Activated CD8-positive, alpha-beta memory T cell treated with anti-CD3 and anti-CD28 coated beads, Interleukin-2, amount 10 ng/mL, durations not matched to agents 7 days and 5 days (primary cell): ENCODE results near the gene SGCD. TPM values are rescaled to one million over a fixed set of nuclear protein-coding genes. Genes with fewer than 3 reads are reported as not detected.

ENCODE experiments used
- ATAC-seq: fragments of 150-1000 bp; cut with Tn5 transposase; one replicate; pipeline ENCODE4 v1.10.0; 2021; ENCODE audit warnings: moderate library complexity
- CTCF ChIA-PET: fragments of 350-600 bp; sonication (Branson Sonifier 250); formaldehyde crosslinking; loops from one replicate; lab custom pipeline; 2021; ENCODE audit warnings: antibody characterized with exemption; lab: Charles Lee
- DNase-seq: peaks from one replicate; pipeline ENCODE4 v3.0.0-alpha.2; 2020
- H3K27ac Mint-ChIP-seq: one replicate; pipeline ENCODE4 v1.8.0; 2021; ENCODE audit warnings: mild to moderate bottlenecking, mixed read lengths
- H3K27me3 Mint-ChIP-seq: one replicate; pipeline ENCODE4 v1.8.0; 2021; ENCODE audit warnings: mixed read lengths
- H3K36me3 Mint-ChIP-seq: one replicate; pipeline ENCODE4 v1.8.0; 2021; ENCODE audit warnings: mild to moderate bottlenecking, mixed read lengths
- H3K4me1 Mint-ChIP-seq: one replicate; pipeline ENCODE4 v1.8.0; 2021; ENCODE audit warnings: mixed read lengths
- H3K4me3 Mint-ChIP-seq: one replicate; pipeline ENCODE4 v1.8.0; 2021; ENCODE audit warnings: mild to moderate bottlenecking, moderate library complexity, mixed read lengths
- H3K9me3 Mint-ChIP-seq: one replicate; pipeline ENCODE4 v1.8.0; 2022; ENCODE audit warnings: low read depth, mixed read lengths
- total RNA-seq, 2 experiments: library from RNA; stranded (reverse); gene quantifications; one replicate each; pipeline ENCODE4 v1.2.3, GENCODE V29; 2021

Gene SGCD
- not detected for total RNA-seq

DNA sequence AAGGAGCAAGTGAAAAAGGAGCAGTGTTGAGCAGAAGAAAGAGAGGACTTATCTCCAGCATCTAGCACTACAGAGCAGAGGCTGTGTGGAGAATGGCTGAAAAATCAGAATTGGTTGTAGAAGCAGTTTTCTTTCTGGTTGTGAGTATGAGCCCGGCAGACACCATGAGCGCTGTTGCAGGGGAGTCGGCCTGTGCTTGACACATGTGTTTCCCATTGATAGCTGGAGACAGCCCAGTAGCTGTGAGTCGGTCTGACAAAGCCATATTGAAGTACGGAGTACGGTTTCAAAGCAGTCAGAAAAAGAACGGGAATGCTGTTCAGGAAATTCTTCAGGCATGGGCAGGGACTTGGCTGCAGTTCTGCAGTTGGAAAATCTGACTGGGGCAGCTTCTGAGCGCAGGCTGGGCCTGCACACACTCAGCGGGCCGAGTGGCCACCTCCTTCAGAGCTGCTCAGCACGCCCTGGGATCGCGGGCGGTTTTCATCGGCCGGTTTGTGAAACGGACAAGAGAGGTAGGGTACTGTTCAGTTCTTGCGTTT lies at the start of gene SGCD:
Gene SGCD, plus strand, starts transcription at position 447 of the 542 bp plus-strand sequence.
- ATAC-seq = no peak

GRCh38 chr5:156277290-156277689 lies 49.7 kb upstream of the SGCD start:
- Mint-ChIP-seq H3K27me3 (no peaks in the 10 kb centered on the region), H3K36me3 (no peaks in the 10 kb centered on the region), H3K27ac (no peak overlapping the region), H3K9me3 (no peaks in the 10 kb centered on the region), H3K4me1 (no peaks in the 10 kb centered on the region), H3K4me3 (no peak overlapping the region)
- DNase-seq (no peak), ATAC-seq (no peak)
- CTCF ChIA-PET = no interaction called here

More for the DNA sequence above, at the start of gene SGCD:
- H3K9me3 Mint-ChIP-seq = no peaks in the 10 kb centered on the region
- no peaks in the 10 kb centered on the region for H3K4me1 Mint-ChIP-seq
- H3K27ac Mint-ChIP-seq = no peak within 1 kb of the TSS
- CTCF ChIA-PET = no interaction called here
- DNase-seq = no peak
- no peak within 1 kb of the TSS for H3K4me3 Mint-ChIP-seq
- peaks cover 11% of the 10 kb centered on the region for H3K27me3 Mint-ChIP-seq
- no peaks in the 10 kb centered on the region for H3K36me3 Mint-ChIP-seq

GRCh38 chr5:156295431-156295830 lies 31.5 kb upstream of the SGCD start:
- CTCF ChIA-PET = no interaction called here
- Mint-ChIP-seq H3K9me3 (no peaks in the 10 kb centered on the region), H3K4me1 (no peaks in the 10 kb centered on the region), H3K27ac (no peak overlapping the region), H3K4me3 (no peak overlapping the region), H3K27me3 (no peaks in the 10 kb centered on the region), H3K36me3 (no peaks in the 10 kb centered on the region)
- ATAC-seq (no peak), DNase-seq (no peak)

- CTCF ChIA-PET = no interaction called here
- H3K9me3 Mint-ChIP-seq = peaks cover 5% of the 10 kb centered on the region
- ATAC-seq (no peak), DNase-seq (no peak)
- H3K4me1 Mint-ChIP-seq = no peaks in the 10 kb centered on the region
- no peaks in the 10 kb centered on the region for H3K27me3 Mint-ChIP-seq
- no peak overlapping the region for H3K27ac Mint-ChIP-seq
- H3K36me3 Mint-ChIP-seq = no peaks in the 10 kb centered on the region
- no peak overlapping the region for H3K4me3 Mint-ChIP-seq
Measured at GRCh38 chr5:156310115-156310514, 16.8 kb upstream of the SGCD start.

DNA sequence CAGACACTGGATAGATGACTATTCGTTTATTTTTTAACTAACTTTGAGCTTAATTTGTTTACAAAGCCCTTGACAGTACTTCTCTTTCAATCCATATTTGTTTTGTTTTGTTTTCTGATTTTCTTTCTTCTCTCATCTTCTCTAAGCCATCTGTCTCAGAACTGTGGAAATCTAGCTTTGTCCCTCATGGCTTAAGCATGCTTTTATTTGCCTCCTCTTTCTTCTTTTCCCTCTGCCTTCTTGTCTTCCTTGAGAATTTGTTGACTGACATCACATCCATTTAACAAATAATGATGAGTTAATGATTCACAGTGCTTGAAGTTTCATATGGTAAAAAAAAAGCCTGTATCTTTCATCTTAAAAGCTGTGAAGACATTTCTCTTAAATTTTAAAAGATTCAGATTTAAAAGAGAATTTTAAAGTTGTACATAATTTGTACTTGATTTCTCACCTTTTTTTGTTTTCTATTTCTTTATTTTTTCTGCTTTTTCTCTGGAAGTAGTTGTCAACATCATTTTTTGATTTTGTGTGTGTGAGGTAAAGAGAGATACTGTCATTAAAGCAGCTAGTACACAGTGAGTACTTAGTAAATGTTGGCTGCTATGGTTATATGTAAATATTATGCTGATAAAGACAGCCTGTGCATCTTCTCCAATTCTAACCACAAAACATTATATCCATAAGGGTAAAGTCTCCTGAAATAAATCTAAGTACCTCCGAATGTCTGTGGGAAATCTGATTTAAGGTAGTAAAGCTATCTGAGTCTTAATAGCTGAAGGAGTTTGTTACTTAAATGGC lies 13.9 kb upstream of the SGCD start:
- H3K4me1 Mint-ChIP-seq = no peaks in the 10 kb centered on the region
- ATAC-seq = no peak
- H3K4me3 Mint-ChIP-seq = no peak overlapping the region
- H3K27ac Mint-ChIP-seq = no peak overlapping the region
- H3K27me3 Mint-ChIP-seq = no peaks in the 10 kb centered on the region
- CTCF ChIA-PET = no interaction called here
- no peak for DNase-seq
- peaks cover under 1% of the 10 kb centered on the region for H3K9me3 Mint-ChIP-seq
- H3K36me3 Mint-ChIP-seq = no peaks in the 10 kb centered on the region

- H3K36me3 Mint-ChIP-seq = no peaks in the 10 kb centered on the region
- no peaks in the 10 kb centered on the region for H3K9me3 Mint-ChIP-seq
- no peaks in the 10 kb centered on the region for H3K4me1 Mint-ChIP-seq
- DNase-seq = no peak
- H3K4me3 Mint-ChIP-seq = no peak overlapping the region
- ATAC-seq = no peak
- no peaks in the 10 kb centered on the region for H3K27me3 Mint-ChIP-seq
- no peak overlapping the region for H3K27ac Mint-ChIP-seq
- CTCF ChIA-PET = no interaction called here
Measured at GRCh38 chr5:156314416-156314815, 12.5 kb upstream of the SGCD start.

GRCh38 chr5:156322666-156323065 lies 4.3 kb upstream of the SGCD start:
- Mint-ChIP-seq H3K4me1 (no peaks in the 10 kb centered on the region), H3K27me3 (peaks cover 11% of the 10 kb centered on the region), H3K27ac (no peak overlapping the region), H3K36me3 (no peaks in the 10 kb centered on the region), H3K4me3 (no peak overlapping the region), H3K9me3 (no peaks in the 10 kb centered on the region)
- ATAC-seq = no peak
- CTCF ChIA-PET = interaction anchor here (0.6 kb wide), 1 partner anchor 14 kb away, joined by 3 read pairs; no protein-coding TSS in a partner anchor
- no peak for DNase-seq

DNA sequence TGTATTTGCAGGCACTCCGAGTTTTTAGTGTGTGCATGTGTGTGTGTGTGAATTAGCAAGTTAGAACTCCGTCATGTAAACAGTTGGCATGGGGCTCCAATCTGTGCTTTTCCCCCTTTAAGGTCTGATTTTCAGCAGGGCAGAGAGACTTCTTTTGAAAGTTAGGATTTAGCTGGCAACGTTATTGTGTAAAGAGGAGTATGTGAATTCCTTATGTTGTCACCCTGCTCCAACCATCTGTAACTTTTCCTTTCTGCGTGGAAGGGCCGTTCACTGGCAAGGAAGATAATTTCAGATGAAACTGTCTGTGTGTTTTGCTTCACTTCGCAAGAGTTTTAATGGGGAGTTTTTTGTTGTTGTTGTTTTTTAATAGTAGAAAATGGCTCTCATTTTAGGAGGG lies 332 bp downstream of the SGCD start:
- Mint-ChIP-seq H3K36me3 (no peaks in the 10 kb centered on the region), H3K4me3 (no peak overlapping the region), H3K4me1 (no peaks in the 10 kb centered on the region), H3K27ac (no peak overlapping the region), H3K27me3 (peaks cover 11% of the 10 kb centered on the region), H3K9me3 (no peaks in the 10 kb centered on the region)
- CTCF ChIA-PET = no interaction called here
- DNase-seq (no peak), ATAC-seq (no peak)

- no peak overlapping the region for H3K4me3 Mint-ChIP-seq
- no peaks in the 10 kb centered on the region for H3K9me3 Mint-ChIP-seq
- DNase-seq (no peak), ATAC-seq (no peak)
- CTCF ChIA-PET = no interaction called here
- no peaks in the 10 kb centered on the region for H3K4me1 Mint-ChIP-seq
- H3K36me3 Mint-ChIP-seq = no peaks in the 10 kb centered on the region
- peaks cover 11% of the 10 kb centered on the region for H3K27me3 Mint-ChIP-seq
- H3K27ac Mint-ChIP-seq = no peak overlapping the region
Measured at GRCh38 chr5:156328161-156328560, 1.2 kb downstream of the SGCD start.

- H3K9me3 Mint-ChIP-seq = no peaks in the 10 kb centered on the region
- DNase-seq = no peak
- no peaks in the 10 kb centered on the region for H3K4me1 Mint-ChIP-seq
- H3K27ac Mint-ChIP-seq = no peak overlapping the region
- ATAC-seq = no peak
- no peak overlapping the region for H3K4me3 Mint-ChIP-seq
- peaks cover 11% of the 10 kb centered on the region for H3K27me3 Mint-ChIP-seq
- no peaks in the 10 kb centered on the region for H3K36me3 Mint-ChIP-seq
- CTCF ChIA-PET = no interaction called here
Measured at GRCh38 chr5:156328766-156329165, 1.8 kb downstream of the SGCD start.

DNA sequence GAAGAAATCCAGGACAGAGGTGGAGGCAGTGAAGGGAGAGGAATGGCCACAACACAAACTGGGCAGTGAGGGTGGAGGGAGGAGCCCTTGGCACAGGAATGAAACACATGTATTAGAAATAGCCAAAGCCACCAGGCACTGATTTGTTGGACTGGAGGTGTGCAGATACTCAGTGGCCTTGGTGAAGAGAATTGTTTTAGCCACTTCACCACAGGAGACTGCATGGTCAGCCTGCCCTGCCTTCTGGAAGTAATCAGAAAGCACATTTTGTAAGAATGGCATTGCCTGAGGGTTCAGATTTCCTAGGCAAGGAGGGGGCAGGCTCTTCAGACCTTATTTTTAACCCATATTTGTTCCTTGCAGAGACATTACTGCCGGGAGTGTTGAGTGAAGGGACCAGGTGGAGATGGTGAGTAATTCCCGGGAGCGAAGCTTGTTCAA lies 2.2 kb downstream of the SGCD start:
- Mint-ChIP-seq H3K27me3 (peaks cover 11% of the 10 kb centered on the region), H3K9me3 (no peaks in the 10 kb centered on the region), H3K4me3 (no peak overlapping the region), H3K27ac (no peak overlapping the region), H3K4me1 (no peaks in the 10 kb centered on the region), H3K36me3 (no peaks in the 10 kb centered on the region)
- CTCF ChIA-PET = no interaction called here
- ATAC-seq (no peak), DNase-seq (no peak)

DNA sequence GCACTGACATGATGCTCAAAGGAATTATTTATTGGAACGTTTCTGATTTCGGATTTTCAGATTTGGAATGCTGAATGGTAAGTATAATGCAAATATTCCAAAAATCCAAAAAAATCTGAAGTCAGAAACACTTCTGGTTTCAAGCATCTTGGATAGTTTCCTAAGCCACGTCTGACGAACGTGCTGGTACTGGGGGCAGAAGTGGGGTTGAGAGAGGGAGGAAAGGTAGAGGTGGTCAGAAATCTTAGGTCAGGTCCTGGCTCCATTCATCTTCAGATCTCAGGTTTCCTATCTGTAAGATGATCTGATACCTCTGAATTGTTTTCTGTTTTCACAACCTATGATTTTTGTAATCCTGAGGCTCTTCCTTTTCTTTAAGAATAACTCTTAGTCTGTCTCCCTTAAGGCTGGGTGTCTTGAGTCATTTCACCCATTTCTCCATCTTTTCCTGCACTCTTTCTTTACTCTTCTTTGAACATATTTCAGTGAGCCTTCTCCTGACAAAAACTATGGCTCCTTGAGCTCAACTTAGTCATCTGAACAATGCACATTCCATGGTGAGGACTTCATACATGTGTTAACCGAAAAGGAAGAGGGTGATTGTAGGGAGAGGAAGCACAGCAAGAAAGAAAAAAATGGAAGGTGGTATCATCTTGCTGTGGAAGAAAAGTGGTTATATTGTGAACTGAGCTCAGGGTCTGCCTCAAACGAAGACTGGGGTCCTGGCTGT lies 3.3 kb downstream of the SGCD start:
- no peaks in the 10 kb centered on the region for H3K36me3 Mint-ChIP-seq
- peaks cover 11% of the 10 kb centered on the region for H3K27me3 Mint-ChIP-seq
- H3K4me1 Mint-ChIP-seq = no peaks in the 10 kb centered on the region
- H3K27ac Mint-ChIP-seq = no peak overlapping the region
- CTCF ChIA-PET = no interaction called here
- no peaks in the 10 kb centered on the region for H3K9me3 Mint-ChIP-seq
- no peak overlapping the region for H3K4me3 Mint-ChIP-seq
- ATAC-seq (no peak), DNase-seq (no peak)

- ATAC-seq = no peak
- peaks cover 11% of the 10 kb centered on the region for H3K27me3 Mint-ChIP-seq
- CTCF ChIA-PET = no interaction called here
- DNase-seq = no peak
- H3K9me3 Mint-ChIP-seq = no peaks in the 10 kb centered on the region
- H3K4me1 Mint-ChIP-seq = no peaks in the 10 kb centered on the region
- no peak overlapping the region for H3K27ac Mint-ChIP-seq
- H3K36me3 Mint-ChIP-seq = no peaks in the 10 kb centered on the region
- H3K4me3 Mint-ChIP-seq = no peak overlapping the region
Measured at GRCh38 chr5:156331181-156331580, 4.2 kb downstream of the SGCD start.

DNA sequence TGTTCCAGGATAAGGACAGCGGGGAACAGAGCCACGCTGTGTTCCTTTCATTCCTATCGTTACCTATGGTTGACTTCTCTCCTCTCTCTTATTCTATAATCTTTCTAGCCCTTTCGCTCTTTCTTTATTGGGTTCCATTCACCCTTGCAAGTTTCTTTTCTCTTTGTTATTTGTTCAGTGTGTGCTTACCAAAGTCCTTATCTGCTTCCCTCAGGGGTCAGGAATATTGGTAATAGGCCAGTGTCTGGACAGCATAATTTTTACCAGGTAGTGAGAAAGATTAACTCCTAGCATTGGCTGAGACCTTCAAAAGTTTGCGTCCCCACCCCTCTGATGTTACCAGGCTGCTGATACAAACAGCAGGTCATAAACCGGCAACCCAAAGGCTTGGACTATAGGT lies 4.9 kb downstream of the SGCD start:
- CTCF ChIA-PET = no interaction called here
- DNase-seq (no peak), ATAC-seq (no peak)
- Mint-ChIP-seq H3K4me3 (no peak overlapping the region), H3K36me3 (no peaks in the 10 kb centered on the region), H3K27ac (no peak overlapping the region), H3K9me3 (no peaks in the 10 kb centered on the region), H3K27me3 (peaks cover 6% of the 10 kb centered on the region), H3K4me1 (no peaks in the 10 kb centered on the region)
